HCT116 (cell line): ENCODE measurements around the gene BSX. TPM values are rescaled to one million over a fixed set of nuclear protein-coding genes. Genes with fewer than 3 reads are reported as not detected.

Experiments used
- total RNA-seq: library from RNA; stranded (reverse); gene quantifications from one replicate; pipeline ENCODE4 v1.2.1, GENCODE V29; 2021; ENCODE audit not compliant: unreplicated experiment

Gene BSX
- total RNA-seq, 1 experiment from 2014 or later, result not detected

Other genes starting within 250 kb of the BSX start
- gene CRTAM, start 143.3 kb downstream of the BSX start, total RNA-seq, result not detected
- 4.8 TPM for gene JHY, start 99.1 kb downstream of the BSX start, total RNA-seq
- gene HSPA8, start 80.3 kb upstream of the BSX start, total RNA-seq, result 1,301 TPM
- 3.2 TPM for gene CLMP, start 213.4 kb upstream of the BSX start, total RNA-seq